Endothelial cell (in vitro differentiated cells): ENCODE measurements around the gene MTR. TPM values are rescaled to one million over a fixed set of nuclear protein-coding genes. Genes with fewer than 3 reads are reported as not detected.

ENCODE experiments used
- DNase-seq: peaks from one replicate; pipeline ENCODE4 v3.0.0; 2021; ENCODE audit warnings: low spot score
- H3K27ac Mint-ChIP-seq: one replicate; pipeline ENCODE4 v1.8.0; 2021; ENCODE audit warnings: mixed read lengths, inconsistent platforms; ENCODE audit not compliant: unreplicated experiment
- H3K27me3 Mint-ChIP-seq: one replicate; pipeline ENCODE4 v1.8.0; 2021; ENCODE audit warnings: mild to moderate bottlenecking, moderate library complexity, mixed read lengths, inconsistent platforms; ENCODE audit not compliant: unreplicated experiment
- H3K36me3 Mint-ChIP-seq: one replicate; pipeline ENCODE4 v1.8.0; 2021; ENCODE audit warnings: mild to moderate bottlenecking, low read depth, mixed read lengths, inconsistent platforms; ENCODE audit not compliant: unreplicated experiment
- H3K4me1 Mint-ChIP-seq: one replicate; pipeline ENCODE4 v1.8.0; 2021; ENCODE audit warnings: mild to moderate bottlenecking, mixed read lengths, inconsistent platforms; ENCODE audit not compliant: unreplicated experiment
- H3K4me3 Mint-ChIP-seq: one replicate; pipeline ENCODE4 v1.8.0; 2021; ENCODE audit warnings: mild to moderate bottlenecking, mixed read lengths, inconsistent platforms; ENCODE audit not compliant: unreplicated experiment
- H3K9me3 Mint-ChIP-seq: one replicate; pipeline ENCODE4 v1.8.0; 2021; ENCODE audit warnings: mixed read lengths, inconsistent platforms; ENCODE audit not compliant: unreplicated experiment
- CTCF ChIP-seq: fragments of 200-600 bp; sonication (generic); IDR thresholded peaks from one replicate; pipeline ENCODE4 v1.5.0; 2021; ENCODE audit warnings: antibody characterized with exemption; ENCODE audit not compliant: unreplicated experiment
- total RNA-seq: library from RNA; stranded (reverse); fragmentation: NEBNext Ultra II Directional; extraction: Animal tissue kit (Norgen Biotek cat#: 25700); gene quantifications from one replicate; pipeline ENCODE4 v1.2.1, GENCODE V29; 2021; ENCODE audit not compliant: unreplicated experiment

Gene MTR
- total RNA-seq, 1 donor from 2014 or later: 44.5 TPM

- Mint-ChIP-seq H3K27me3 (no peaks in the 10 kb centered on the region), H3K4me1 (no peaks in the 10 kb centered on the region)
Observed at GRCh38 chr1:236925386-236925785, 130.3 kb downstream of the MTR start.

GRCh38 chr1:236930503-236930902 lies 135.4 kb downstream of the MTR start:
- DNase-seq: no peak
- Mint-ChIP-seq H3K4me3 (no peak overlapping the region), H3K36me3 (peaks cover 3% of the 10 kb centered on the region), H3K27me3 (no peaks in the 10 kb centered on the region), H3K27ac (no peak overlapping the region), H3K9me3 (no peaks in the 10 kb centered on the region), H3K4me1 (no peaks in the 10 kb centered on the region)
- TF ChIP-seq CTCF: no peak

More at GRCh38 chr1:236925386-236925785, 130.3 kb downstream of the MTR start:
- no peak for TF ChIP-seq CTCF
- no peak overlapping the region for H3K27ac Mint-ChIP-seq
- no peaks in the 10 kb centered on the region for H3K36me3 Mint-ChIP-seq
- H3K9me3 Mint-ChIP-seq: no peaks in the 10 kb centered on the region
- no peak for DNase-seq
- no peak overlapping the region for H3K4me3 Mint-ChIP-seq

GRCh38 chr1:236938760-236939159 lies 143.7 kb downstream of the MTR start:
- Mint-ChIP-seq H3K27me3 (peaks cover 2% of the 10 kb centered on the region), H3K36me3 (peaks cover 10% of the 10 kb centered on the region)
- DNase-seq: no peak

GRCh38 chr1:236942431-236942830 lies 147.3 kb downstream of the MTR start:
- peaks cover 3% of the 10 kb centered on the region for H3K36me3 Mint-ChIP-seq
- H3K4me3 Mint-ChIP-seq: no peak overlapping the region
- no peak overlapping the region for H3K27ac Mint-ChIP-seq
- H3K9me3 Mint-ChIP-seq: no peaks in the 10 kb centered on the region
- peaks cover 12% of the 10 kb centered on the region for H3K4me1 Mint-ChIP-seq
- no peak for TF ChIP-seq CTCF
- no peak for DNase-seq
- peaks cover 2% of the 10 kb centered on the region for H3K27me3 Mint-ChIP-seq

More at GRCh38 chr1:236938760-236939159, 143.7 kb downstream of the MTR start:
- H3K4me1 Mint-ChIP-seq: peaks cover 11% of the 10 kb centered on the region
- peak overlapping the region; percentile 79 for H3K27ac Mint-ChIP-seq
- TF ChIP-seq CTCF: no peak
- H3K4me3 Mint-ChIP-seq: no peak overlapping the region
- no peaks in the 10 kb centered on the region for H3K9me3 Mint-ChIP-seq

- H3K27ac Mint-ChIP-seq: no peak overlapping the region
- H3K9me3 Mint-ChIP-seq: no peaks in the 10 kb centered on the region
- H3K4me3 Mint-ChIP-seq: no peak overlapping the region
- H3K27me3 Mint-ChIP-seq: peaks cover 2% of the 10 kb centered on the region
- H3K36me3 Mint-ChIP-seq: no peaks in the 10 kb centered on the region
- no peak for DNase-seq
- no peak for TF ChIP-seq CTCF
- H3K4me1 Mint-ChIP-seq: peaks cover 8% of the 10 kb centered on the region
Observed at GRCh38 chr1:236944556-236944955, 149.5 kb downstream of the MTR start.
